ENCODE data around the gene TRAT1. TPM values are rescaled to one million over a fixed set of nuclear protein-coding genes. Genes with fewer than 3 reads are reported as not detected.

Gene TRAT1, protein sequence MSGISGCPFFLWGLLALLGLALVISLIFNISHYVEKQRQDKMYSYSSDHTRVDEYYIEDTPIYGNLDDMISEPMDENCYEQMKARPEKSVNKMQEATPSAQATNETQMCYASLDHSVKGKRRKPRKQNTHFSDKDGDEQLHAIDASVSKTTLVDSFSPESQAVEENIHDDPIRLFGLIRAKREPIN
- total RNA-seq (2016; rRNA removed; fragmentation: Illumina TruSeq; extraction: Trizol) (not detected in 2 replicates), polyA plus RNA-seq (2011; rRNA removed) (not detected in 2 replicates), polyA minus RNA-seq (2011; rRNA and poly(A)+ RNA removed; ENCODE audit: low replicate concordance) (not detected in 2 replicates), Bru-seq, nascent RNA (not detected), BruChase-seq, experiment 1, labeled RNA remaining after a 6-hour chase (not detected), BruChase-seq, experiment 2, labeled RNA remaining after a 2-hour chase (not detected)
- total RNA-seq (2016; cell fraction: cytosol; rRNA removed; fragmentation: Illumina TruSeq; extraction: Trizol; ENCODE audit: low read depth): not detected in 2 replicates
- total RNA-seq (2016; cell fraction: insoluble cytoplasmic fraction; rRNA removed; fragmentation: Illumina TruSeq; extraction: Trizol): not detected in 2 replicates
- total RNA-seq (2016; cell fraction: membrane; rRNA removed; fragmentation: Illumina TruSeq; extraction: Trizol): not detected in 2 replicates
- total RNA-seq (2016; cell fraction: nucleus; rRNA removed; fragmentation: Illumina TruSeq; extraction: Trizol): not detected in 2 replicates
- polyA plus RNA-seq (2011; cell fraction: cytosol; rRNA removed): not detected in 2 replicates
- not detected in 2 replicates for polyA plus RNA-seq (2011; cell fraction: nucleus; rRNA removed)
- polyA plus RNA-seq (2012): not detected in 2 replicates
- not detected in 2 replicates for polyA plus RNA-seq (2016; cell fraction: cytosol; fragmentation: Illumina TruSeq; extraction: Trizol; ENCODE audit: low read depth)
- not detected in 2 replicates for polyA plus RNA-seq (2016; cell fraction: insoluble cytoplasmic fraction; fragmentation: Illumina TruSeq; extraction: Trizol; ENCODE audit: low read depth)
- not detected in 2 replicates for polyA plus RNA-seq (2016; cell fraction: membrane; fragmentation: Illumina TruSeq; extraction: Trizol; ENCODE audit: low read depth)
- polyA plus RNA-seq (2016; cell fraction: nucleus; fragmentation: Illumina TruSeq; extraction: Trizol; ENCODE audit: insufficient read depth, low read depth): not detected in 2 replicates
- polyA minus RNA-seq (2011; cell fraction: cytosol; rRNA and poly(A)+ RNA removed): not detected in 2 replicates
- polyA minus RNA-seq (2011; cell fraction: nucleus; rRNA and poly(A)+ RNA removed): not detected in 2 replicates
- long read RNA-seq, experiment 1: 0 reads
- long read RNA-seq, experiment 2: 0 reads

DNA sequence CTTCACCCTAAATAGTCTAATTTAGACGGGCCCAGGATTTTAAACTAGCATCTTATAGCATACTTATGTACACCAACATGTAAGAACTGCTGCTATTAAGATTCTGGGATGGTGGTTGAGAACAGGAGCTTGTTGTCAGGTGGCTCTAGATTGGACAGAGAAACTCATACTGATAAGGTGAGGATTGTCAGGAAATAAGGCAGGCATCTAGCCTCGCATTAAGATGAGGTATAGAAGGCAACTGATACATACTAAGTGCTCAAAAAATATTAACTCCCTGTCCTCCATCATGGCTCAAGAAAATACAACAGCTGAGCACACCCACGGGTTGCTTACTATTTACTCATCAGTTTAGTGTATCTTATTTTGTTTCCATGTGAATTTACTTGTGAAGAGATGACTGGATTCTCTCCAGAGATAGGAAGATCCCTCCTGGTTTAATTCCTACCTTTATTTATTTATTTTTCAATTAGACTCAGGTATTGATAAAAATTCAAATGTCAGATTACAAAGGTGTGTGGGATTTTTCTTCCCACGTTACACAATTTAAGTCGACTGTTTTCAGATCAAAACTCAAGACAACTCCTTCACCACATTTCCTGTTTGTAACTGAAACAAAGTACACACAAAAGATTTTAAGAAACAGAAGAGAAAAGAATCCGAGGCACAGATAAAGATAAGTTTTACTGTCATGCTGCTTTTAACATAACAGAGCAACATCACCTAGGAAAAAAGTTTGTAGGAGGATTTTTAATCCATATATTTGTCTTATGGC, at the start of gene TRAT1:
TRAT1 (plus strand) TSS at position 664 of the 775 bp plus-strand sequence. CDS start 142 bp downstream, outside the sequence.
- CTCF ChIA-PET (ENCODE audit: low intra/inter-chr PET ratio, low total read pairs): no interaction called here
- H3K9me3 ChIP-seq (ENCODE audit: low read length): no peaks in the 10 kb centered on the region
- FAIRE-seq: no peak
- H3K79me2 ChIP-seq (ENCODE audit: insufficient read depth, low read length): no peaks in the 10 kb centered on the region
- intact Hi-C loops (cut with micrococcal nuclease; ENCODE audit: unreplicated experiment): no loop called here
- no peak within 1 kb of the TSS for H3K4me3 ChIP-seq (replicated peaks in 1 of 3; ENCODE audit: insufficient read depth in 1 of 3, low read depth in 2 of 3, low read length in 3 of 3)
- DNase-seq (ENCODE audit: low spot score): no peak
- in situ Hi-C loops (cut with HindIII; ENCODE audit: extremely low pct_ligation_motif_present, low pct_unique_long_range_greater_than_20kb): no loop called here
- H3K36me3 ChIP-seq (replicated peaks in 1 of 2; ENCODE audit: control insufficient read depth in 1 of 2, insufficient read depth in 2 of 2, low read length in 2 of 2): no peaks in the 10 kb centered on the region
- ATAC-seq: no peak
- no peaks in the 10 kb centered on the region for H3K27me3 ChIP-seq (ENCODE audit: control insufficient read depth in 1 of 2, insufficient read depth in 2 of 2, low read length in 2 of 2)
- no peak for TF ChIP-seq SIN3B (IDR thresholded peaks at IDR 0.05; ENCODE audit: low read length)
- no peak for TF ChIP-seq HNF4G (IDR thresholded peaks at IDR 0.05; ENCODE audit: borderline replicate concordance, low read depth, low read length)
- TF ChIP-seq HNF4G (CRISPR knock-in tag; IDR thresholded peaks at IDR 0.05; ENCODE audit: borderline replicate concordance, low read depth): no peak
- no peak for TF ChIP-seq ZNF768 (CRISPR knock-in tag; IDR thresholded peaks at IDR 0.05)
- no peak for TF ChIP-seq PRMT3 (CRISPR knock-in tag; IDR thresholded peaks at IDR 0.05; ENCODE audit: borderline replicate concordance, low read depth)
- TF ChIP-seq PCBP1 (IDR thresholded peaks at IDR 0.05; ENCODE audit: borderline replicate concordance, low read depth, low read length): no peak
- TF ChIP-seq, protein P1, sequence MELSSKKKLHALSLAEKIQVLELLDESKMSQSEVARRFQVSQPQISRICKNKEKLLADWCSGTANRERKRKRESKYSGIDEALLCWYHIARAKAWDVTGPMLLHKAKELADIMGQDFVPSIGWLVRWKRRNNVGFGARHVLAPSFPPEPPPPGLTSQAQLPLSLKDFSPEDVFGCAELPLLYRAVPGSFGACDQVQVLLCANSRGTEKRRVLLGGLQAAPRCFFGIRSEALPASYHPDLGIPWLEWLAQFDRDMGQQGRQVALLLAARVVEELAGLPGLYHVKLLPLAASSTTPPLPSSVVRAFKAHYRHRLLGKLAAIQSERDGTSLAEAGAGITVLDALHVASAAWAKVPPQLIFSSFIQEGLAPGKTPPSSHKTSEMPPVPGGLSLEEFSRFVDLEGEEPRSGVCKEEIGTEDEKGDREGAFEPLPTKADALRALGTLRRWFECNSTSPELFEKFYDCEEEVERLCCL (CRISPR knock-in tag; IDR thresholded peaks at IDR 0.05; ENCODE audit: borderline replicate concordance): no peak
- TF ChIP-seq HNRNPK (IDR thresholded peaks at IDR 0.05; ENCODE audit: low read depth, low read length, poor library complexity, severe bottlenecking): no peak
- no peak for TF ChIP-seq ZNF12 (CRISPR knock-in tag; IDR thresholded peaks at IDR 0.05)
- TF ChIP-seq IKZF1 (IDR thresholded peaks at IDR 0.05): no peak
- TF ChIP-seq PAWR (CRISPR knock-in tag; IDR thresholded peaks at IDR 0.05; ENCODE audit: borderline replicate concordance): no peak
- no peak for TF ChIP-seq ZSCAN9 (CRISPR knock-in tag; IDR thresholded peaks at IDR 0.05; ENCODE audit: borderline replicate concordance)
- TF ChIP-seq NR1H2 (CRISPR knock-in tag; IDR thresholded peaks at IDR 0.05; ENCODE audit: borderline replicate concordance, low read depth): no peak
- TF ChIP-seq, protein P2, sequence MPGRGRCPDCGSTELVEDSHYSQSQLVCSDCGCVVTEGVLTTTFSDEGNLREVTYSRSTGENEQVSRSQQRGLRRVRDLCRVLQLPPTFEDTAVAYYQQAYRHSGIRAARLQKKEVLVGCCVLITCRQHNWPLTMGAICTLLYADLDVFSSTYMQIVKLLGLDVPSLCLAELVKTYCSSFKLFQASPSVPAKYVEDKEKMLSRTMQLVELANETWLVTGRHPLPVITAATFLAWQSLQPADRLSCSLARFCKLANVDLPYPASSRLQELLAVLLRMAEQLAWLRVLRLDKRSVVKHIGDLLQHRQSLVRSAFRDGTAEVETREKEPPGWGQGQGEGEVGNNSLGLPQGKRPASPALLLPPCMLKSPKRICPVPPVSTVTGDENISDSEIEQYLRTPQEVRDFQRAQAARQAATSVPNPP (CRISPR knock-in tag; IDR thresholded peaks at IDR 0.05): no peak
- no peak for TF ChIP-seq HES4 (CRISPR knock-in tag; IDR thresholded peaks at IDR 0.05; ENCODE audit: borderline replicate concordance)
- no peak within 1 kb of the TSS for H3K9ac ChIP-seq (ENCODE audit: insufficient read depth, low read depth, low read length)
- H3K27ac ChIP-seq (ENCODE audit: extremely low read length, insufficient read depth, low read length): no peak within 1 kb of the TSS
- no peaks in the 10 kb centered on the region for H3K4me1 ChIP-seq (ENCODE audit: insufficient read depth, low read length)
- H4K20me1 ChIP-seq (ENCODE audit: insufficient read depth, low read length): no peaks in the 10 kb centered on the region
- POLR2A ChIA-PET: no interaction called here
- H2AFZ ChIP-seq (ENCODE audit: low read length): no peak within 1 kb of the TSS
- H3K4me2 ChIP-seq (ENCODE audit: low read depth, low read length): no peak within 1 kb of the TSS
- WGBS (ENCODE audit: low lambda C conversion rate): 2% methylated on average over 6 of the region's 6 CpGs
- BruUV-seq (replicated peaks): no TSS peak
